HG03097 (cell line): ENCODE data around the gene MYCN.

Source experiments
- ATAC-seq: cut with Tn5 transposase; IDR thresholded peaks from one replicate; pipeline ENCODE4 v1.9.1; 2021; ENCODE audit not compliant: unreplicated experiment, low FRiP score

MYCN gene

GRCh38 chr2:15930589-15931318 is 9.6 kb upstream of the MYCN start:
- ATAC-seq, result no peak

- ATAC-seq, result no peak
Observed at GRCh38 chr2:15931319-15931890, 8.9 kb upstream of the MYCN start.

- no peak for ATAC-seq
Observed at GRCh38 chr2:15931950-15932349, 8.4 kb upstream of the MYCN start.

GRCh38 chr2:15932394-15933183 is 7.8 kb upstream of the MYCN start:
- ATAC-seq, result no peak

- no peak for ATAC-seq
Observed at GRCh38 chr2:15933184-15933845, 7.0 kb upstream of the MYCN start.

GRCh38 chr2:15934291-15934945 is 5.9 kb upstream of the MYCN start:
- no peak for ATAC-seq

- no peak for ATAC-seq
Observed at GRCh38 chr2:15935189-15935588, 5.2 kb upstream of the MYCN start.

GRCh38 chr2:15935675-15936074 is 4.7 kb upstream of the MYCN start:
- no peak for ATAC-seq

- no peak for ATAC-seq
Observed at GRCh38 chr2:15936277-15937104, 3.9 kb upstream of the MYCN start.

- no peak for ATAC-seq
Observed at GRCh38 chr2:15937105-15937881, 3.1 kb upstream of the MYCN start.

- no peak for ATAC-seq
Observed at GRCh38 chr2:15937882-15938802, 2.2 kb upstream of the MYCN start.

GRCh38 chr2:15938803-15939555 is 1.4 kb upstream of the MYCN start:
- no peak for ATAC-seq

- ATAC-seq, result no peak
Observed at GRCh38 chr2:15939556-15939853, 845 bp upstream of the MYCN start.

- no peak for ATAC-seq
Observed at GRCh38 chr2:15940661-15941480, 521 bp downstream of the MYCN start.

GRCh38 chr2:15941481-15941850 is 1.1 kb downstream of the MYCN start:
- no peak for ATAC-seq

GRCh38 chr2:15941871-15942710 is 1.7 kb downstream of the MYCN start:
- ATAC-seq, result no peak
